ENCODE results near the gene PRKN.
A peak's percentile ranks its signal among the peaks of the same experiment; 100 is the strongest.

PRKN gene

DNA sequence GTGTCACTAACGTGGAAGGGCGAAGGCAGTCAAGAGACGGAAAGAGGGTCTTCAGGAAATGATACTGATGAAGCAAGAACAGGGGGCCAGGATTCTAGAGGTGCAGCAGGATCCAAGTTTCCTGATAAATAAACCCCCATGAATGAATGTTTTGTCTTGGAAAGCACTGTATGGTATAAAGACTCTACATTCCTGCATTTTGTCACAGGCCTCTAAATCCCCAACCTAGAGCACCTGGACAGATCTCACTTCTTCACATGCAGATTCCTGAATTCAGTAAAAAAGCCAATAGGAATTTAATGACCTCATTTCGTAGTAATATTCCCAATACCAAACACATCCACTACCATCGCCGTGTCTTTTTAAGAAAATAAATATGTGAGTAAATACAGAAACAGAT is 577.8 kb downstream of the PRKN start:
- Histone ChIP-seq H3K27ac (peak overlapping the region in 6 of 11 experiments; percentile 71 to 91 (median 86); a peak in 13 of 22 replicates), H3K27me3 (no peaks in the 10 kb centered on the region), H3K9ac (peak overlapping the region in 1 of 11 experiments; percentile 72; a peak in 2 of 22 replicates), H4K20me1 (no peaks in the 10 kb centered on the region), H3K4me1 (peaks cover 46 to 53% (median 52%) of the 10 kb centered on the region in 10 experiments), H3K4me3 (no peak overlapping the region), H3K36me3 (peaks cover 0 to 7% (median 0%) of the 10 kb centered on the region in 11 experiments; a peak in 3 of 22 replicates), H3K9me3 (replicated peaks in 1 of 11) (peaks cover 12 to 20% (median 14%) of the 10 kb centered on the region in 11 experiments), H3K4me2 (peak overlapping the region in 9 of 11 experiments; percentile 4 to 89 (median 81); a peak in 13 of 22 replicates)
- TF ChIP-seq Cebpa-rat (IDR thresholded peaks at IDR 0.05): no peak

- H3K4me2 ChIP-seq: no peak overlapping the region
- TF ChIP-seq Cebpa-rat (IDR thresholded peaks at IDR 0.05): peak in 7 of 11 experiments; percentile 11 to 86 (median 56); a peak in 7 of 22 replicates
- peak overlapping the region in 1 of 11 experiments; percentile 88; a peak in 1 of 22 replicates for H3K27ac ChIP-seq
- no peaks in the 10 kb centered on the region for H3K36me3 ChIP-seq
- no peaks in the 10 kb centered on the region for H3K27me3 ChIP-seq
- no peak overlapping the region for H3K9ac ChIP-seq
- peaks cover 0 to 7% (median under 1%) of the 10 kb centered on the region in 11 experiments; a peak in 12 of 22 replicates for H3K9me3 ChIP-seq (replicated peaks in 1 of 11)
- H3K4me1 ChIP-seq: peaks cover 26 to 38% (median 35%) of the 10 kb centered on the region in 10 experiments
- no peak overlapping the region for H3K4me3 ChIP-seq
- H4K20me1 ChIP-seq: no peaks in the 10 kb centered on the region
These were observed 579.8 kb downstream of the PRKN start for GRCh38 chr6:162147805-162148204.

- Histone ChIP-seq H3K4me1 (peaks cover 23 to 33% (median 30%) of the 10 kb centered on the region in 10 experiments), H3K4me3 (no peak overlapping the region), H3K27ac (no peak overlapping the region), H3K4me2 (no peak overlapping the region), H4K20me1 (no peaks in the 10 kb centered on the region), H3K36me3 (no peaks in the 10 kb centered on the region), H3K27me3 (no peaks in the 10 kb centered on the region), H3K9me3 (replicated peaks in 1 of 11) (peaks cover 0 to 6% (median 0%) of the 10 kb centered on the region in 11 experiments; a peak in 3 of 22 replicates), H3K9ac (no peak overlapping the region)
- TF ChIP-seq Cebpa-rat (IDR thresholded peaks at IDR 0.05): no peak
These were observed 580.3 kb downstream of the PRKN start for GRCh38 chr6:162147281-162147680.

- H3K4me2 ChIP-seq: peak overlapping the region in 1 of 11 experiments; percentile 7; a peak in 1 of 22 replicates
- no peaks in the 10 kb centered on the region for H4K20me1 ChIP-seq
- H3K4me1 ChIP-seq: peaks cover 0 to 11% (median 0%) of the 10 kb centered on the region in 10 experiments; a peak in 2 of 20 replicates
- no peak overlapping the region for H3K9ac ChIP-seq
- TF ChIP-seq Cebpa-rat (IDR thresholded peaks at IDR 0.05): no peak
- no peak overlapping the region for H3K27ac ChIP-seq
- H3K4me3 ChIP-seq: no peak overlapping the region
- H3K27me3 ChIP-seq: no peaks in the 10 kb centered on the region
- H3K9me3 ChIP-seq (replicated peaks in 1 of 11): peaks cover 15 to 32% (median 20%) of the 10 kb centered on the region in 11 experiments; a peak in 21 of 22 replicates
- no peaks in the 10 kb centered on the region for H3K36me3 ChIP-seq
These were observed 587.2 kb downstream of the PRKN start for GRCh38 chr6:162140251-162140852.

DNA sequence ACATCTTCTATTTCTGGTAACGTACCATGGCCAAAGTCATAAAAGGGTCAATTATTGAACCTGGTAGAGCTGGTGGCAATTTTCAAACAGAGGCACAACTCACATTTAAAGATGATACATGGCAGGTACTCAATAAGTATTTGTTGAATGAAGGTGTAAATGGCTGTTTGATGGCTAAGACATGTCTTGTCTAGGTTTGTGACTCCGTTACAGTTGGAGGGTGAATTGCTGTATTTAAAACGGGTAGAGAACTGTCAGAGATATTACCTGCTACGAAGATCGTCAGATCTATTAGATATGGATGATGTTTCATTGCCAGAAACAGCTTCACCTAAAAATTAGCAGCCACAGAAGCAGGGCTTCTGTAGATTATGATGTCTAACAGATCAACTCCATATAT is 601.9 kb downstream of the PRKN start:
- no peaks in the 10 kb centered on the region for H3K27me3 ChIP-seq
- no peak overlapping the region for H3K4me3 ChIP-seq
- H3K27ac ChIP-seq: no peak overlapping the region
- H3K36me3 ChIP-seq: no peaks in the 10 kb centered on the region
- H3K9me3 ChIP-seq (replicated peaks in 1 of 11): peaks cover 0 to 8% (median 0%) of the 10 kb centered on the region in 11 experiments; a peak in 5 of 22 replicates
- H3K4me2 ChIP-seq: no peak overlapping the region
- no peak overlapping the region for H3K9ac ChIP-seq
- no peak for TF ChIP-seq Cebpa-rat (IDR thresholded peaks at IDR 0.05)
- H3K4me1 ChIP-seq: peaks cover 0 to under 1% (median 0%) of the 10 kb centered on the region in 10 experiments; a peak in 1 of 20 replicates
- H4K20me1 ChIP-seq: no peaks in the 10 kb centered on the region

GRCh38 chr6:162124710-162125435 is 602.7 kb downstream of the PRKN start:
- H4K20me1 ChIP-seq: no peaks in the 10 kb centered on the region
- no peaks in the 10 kb centered on the region for H3K27me3 ChIP-seq
- no peak overlapping the region for H3K4me2 ChIP-seq
- H3K36me3 ChIP-seq: no peaks in the 10 kb centered on the region
- H3K27ac ChIP-seq: no peak overlapping the region
- H3K9me3 ChIP-seq (replicated peaks in 1 of 11): peaks cover 0 to 8% (median 0%) of the 10 kb centered on the region in 11 experiments; a peak in 5 of 22 replicates
- peaks cover 0 to 8% (median 1%) of the 10 kb centered on the region in 10 experiments; a peak in 9 of 20 replicates for H3K4me1 ChIP-seq
- no peak overlapping the region for H3K9ac ChIP-seq
- TF ChIP-seq Cebpa-rat (IDR thresholded peaks at IDR 0.05): no peak
- no peak overlapping the region for H3K4me3 ChIP-seq

DNA sequence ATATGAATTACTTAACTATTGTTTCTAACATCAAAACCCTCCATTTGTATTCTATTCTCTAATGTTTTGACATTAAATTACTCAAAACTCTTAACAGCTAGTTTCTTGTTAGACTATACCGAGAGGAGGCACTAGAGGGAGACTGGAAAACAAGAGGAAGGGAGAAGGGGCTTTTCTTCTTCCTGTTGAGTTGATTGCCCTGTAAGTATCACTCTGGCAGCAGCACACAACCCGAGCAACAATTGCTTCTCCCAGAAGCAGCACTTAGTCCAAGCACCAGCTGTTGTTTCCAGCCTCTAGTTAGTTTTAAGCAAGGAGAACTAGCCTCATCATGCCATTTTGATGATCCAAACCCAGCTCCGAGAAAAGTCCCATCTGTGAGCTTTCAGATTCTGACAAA is 603.8 kb downstream of the PRKN start:
- peak overlapping the region in 3 of 11 experiments; percentile 8 to 23 (median 10); a peak in 2 of 22 replicates for H3K4me2 ChIP-seq
- no peak overlapping the region for H3K4me3 ChIP-seq
- H3K27ac ChIP-seq: no peak overlapping the region

DNA sequence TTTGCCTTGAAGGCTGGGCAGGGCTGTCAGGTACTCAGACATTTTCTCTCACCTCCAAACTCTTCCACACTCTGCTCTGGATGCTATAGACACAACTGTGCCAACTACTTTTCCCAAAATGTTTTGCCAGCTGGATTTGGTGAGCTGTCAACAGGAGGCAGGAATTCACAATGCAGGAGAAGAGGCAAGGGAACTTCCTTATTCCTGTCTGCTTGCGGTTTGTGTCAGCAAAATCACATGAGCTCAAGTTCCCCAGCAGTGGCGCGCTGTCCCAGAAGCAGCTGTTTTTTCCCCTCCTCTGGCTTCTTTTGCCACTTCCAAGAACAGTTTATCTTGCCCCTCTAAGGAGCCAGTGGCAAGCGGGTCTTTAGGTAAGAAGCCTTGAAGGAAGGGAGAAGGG is 608.2 kb downstream of the PRKN start:
- Histone ChIP-seq H3K4me2 (peak overlapping the region in 10 of 11 experiments; percentile 2 to 68 (median 20); a peak in 12 of 22 replicates), H3K36me3 (no peaks in the 10 kb centered on the region), H3K9ac (peak overlapping the region in 3 of 11 experiments; percentile 13 to 51 (median 40); a peak in 3 of 22 replicates), H3K27ac (peak overlapping the region in 4 of 11 experiments; percentile 46 to 61 (median 50); a peak in 7 of 22 replicates), H3K27me3 (no peaks in the 10 kb centered on the region), H4K20me1 (no peaks in the 10 kb centered on the region), H3K4me3 (no peak overlapping the region), H3K4me1 (peaks cover 6 to 23% (median 9%) of the 10 kb centered on the region in 10 experiments; a peak in 12 of 20 replicates), H3K9me3 (replicated peaks in 1 of 11) (no peaks in the 10 kb centered on the region)
- TF ChIP-seq Cebpa-rat (IDR thresholded peaks at IDR 0.05): no peak

More for the DNA sequence above, 603.8 kb downstream of the PRKN start:
- Histone ChIP-seq H3K36me3 (no peaks in the 10 kb centered on the region), H4K20me1 (no peaks in the 10 kb centered on the region), H3K9ac (no peak overlapping the region), H3K9me3 (replicated peaks in 1 of 11) (peaks cover 0 to 8% (median 0%) of the 10 kb centered on the region in 11 experiments; a peak in 5 of 22 replicates), H3K4me1 (peaks cover 6 to 19% (median 9%) of the 10 kb centered on the region in 10 experiments; a peak in 12 of 20 replicates), H3K27me3 (no peaks in the 10 kb centered on the region)
- TF ChIP-seq Cebpa-rat (IDR thresholded peaks at IDR 0.05): no peak

DNA sequence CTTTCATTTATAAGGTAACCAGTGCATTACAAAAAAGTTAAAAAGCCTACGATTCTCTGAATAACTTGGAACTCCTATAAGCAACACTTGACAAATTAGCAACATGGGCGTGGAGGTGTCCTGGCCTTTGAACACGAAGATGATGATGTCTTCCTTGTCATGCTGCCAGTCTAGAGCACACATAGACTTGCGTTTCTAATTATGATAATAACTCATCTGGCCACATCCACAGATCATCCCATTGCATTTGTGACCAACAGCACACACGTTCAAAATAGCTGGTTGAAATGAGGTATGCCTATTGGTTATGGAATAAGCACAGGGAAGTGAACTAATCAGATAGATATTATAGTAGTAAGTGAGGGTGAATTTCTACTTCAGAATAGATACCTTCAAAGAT is 608.9 kb downstream of the PRKN start:
- H3K4me3 ChIP-seq: no peak overlapping the region
- H3K4me1 ChIP-seq: peaks cover 6 to 23% (median 9%) of the 10 kb centered on the region in 10 experiments; a peak in 12 of 20 replicates
- TF ChIP-seq Cebpa-rat (IDR thresholded peaks at IDR 0.05): no peak
- no peaks in the 10 kb centered on the region for H4K20me1 ChIP-seq
- H3K27me3 ChIP-seq: no peaks in the 10 kb centered on the region
- no peaks in the 10 kb centered on the region for H3K9me3 ChIP-seq (replicated peaks in 1 of 11)
- peak overlapping the region in 2 of 11 experiments; percentile 52 to 61; a peak in 1 of 22 replicates for H3K27ac ChIP-seq
- peak overlapping the region in 3 of 11 experiments; percentile 19 to 68 (median 59); a peak in 7 of 22 replicates for H3K4me2 ChIP-seq
- no peaks in the 10 kb centered on the region for H3K36me3 ChIP-seq
- no peak overlapping the region for H3K9ac ChIP-seq
